Measurements from ENCODE around the gene TNRC6C.

The TNRC6C gene

GRCh38 chr17:77957857-77958715, at the start of gene TNRC6C:
Gene TNRC6C (plus strand): TSS chr17:77958703. CDS start chr17:78004207, 45,504 bp downstream.
- peak; percentile 98 for DNase-seq

GRCh38 chr17:77909236-77909635, 49.3 kb upstream of the TNRC6C start:
- DNase-seq, result no peak

GRCh38 chr17:77909816-77910215, 48.7 kb upstream of the TNRC6C start:
- no peak for DNase-seq

GRCh38 chr17:77914385-77915254, 43.9 kb upstream of the TNRC6C start:
- no peak for DNase-seq

GRCh38 chr17:77915594-77916021, 42.9 kb upstream of the TNRC6C start:
- DNase-seq, result no peak

GRCh38 chr17:77916264-77916663, 42.2 kb upstream of the TNRC6C start:
- no peak for DNase-seq

- DNase-seq, result no peak
Observed at GRCh38 chr17:77916703-77917481, 41.6 kb upstream of the TNRC6C start.

- no peak for DNase-seq
Observed at GRCh38 chr17:77919276-77919675, 39.2 kb upstream of the TNRC6C start.

- no peak for DNase-seq
Observed at GRCh38 chr17:77923135-77923534, 35.4 kb upstream of the TNRC6C start.

GRCh38 chr17:77923776-77924513, 34.6 kb upstream of the TNRC6C start:
- no peak for DNase-seq

- no peak for DNase-seq
Observed at GRCh38 chr17:77924757-77925336, 33.7 kb upstream of the TNRC6C start.

GRCh38 chr17:77925831-77926543, 32.5 kb upstream of the TNRC6C start:
- no peak for DNase-seq

- no peak for DNase-seq
Observed at GRCh38 chr17:77926981-77927380, 31.5 kb upstream of the TNRC6C start.

- DNase-seq, result no peak
Observed at GRCh38 chr17:77927777-77928518, 30.6 kb upstream of the TNRC6C start.

- DNase-seq, result no peak
Observed at GRCh38 chr17:77928519-77929179, 29.9 kb upstream of the TNRC6C start.

- no peak for DNase-seq
Observed at GRCh38 chr17:77929180-77929564, 29.3 kb upstream of the TNRC6C start.

- no peak for DNase-seq
Observed at GRCh38 chr17:77929871-77930436, 28.5 kb upstream of the TNRC6C start.

- no peak for DNase-seq
Observed at GRCh38 chr17:77930780-77931768, 27.4 kb upstream of the TNRC6C start.

Measured in NCI-H1694 treated with DMSO at 0.1 percent for 48 hours (cell line).